ENCODE data around the gene STRIP2. TPM values are rescaled to one million over a fixed set of nuclear protein-coding genes. Genes with fewer than 3 reads are reported as not detected.
A peak's percentile ranks its signal among the peaks of the same experiment; 100 is the strongest.
"Not testable (repeated sequence)": the region's sequence is repeated elsewhere in the genome, so short reads cannot be mapped to it uniquely, and the experiment has no call there.

The STRIP2 gene
- total RNA-seq, 1 donor from 2014 or later = 55.9 TPM

GRCh38 chr7:129452589-129453231 lies 18.5 kb downstream of the STRIP2 start:
- no peak for DNase-seq (ENCODE audit: low read depth)

DNA sequence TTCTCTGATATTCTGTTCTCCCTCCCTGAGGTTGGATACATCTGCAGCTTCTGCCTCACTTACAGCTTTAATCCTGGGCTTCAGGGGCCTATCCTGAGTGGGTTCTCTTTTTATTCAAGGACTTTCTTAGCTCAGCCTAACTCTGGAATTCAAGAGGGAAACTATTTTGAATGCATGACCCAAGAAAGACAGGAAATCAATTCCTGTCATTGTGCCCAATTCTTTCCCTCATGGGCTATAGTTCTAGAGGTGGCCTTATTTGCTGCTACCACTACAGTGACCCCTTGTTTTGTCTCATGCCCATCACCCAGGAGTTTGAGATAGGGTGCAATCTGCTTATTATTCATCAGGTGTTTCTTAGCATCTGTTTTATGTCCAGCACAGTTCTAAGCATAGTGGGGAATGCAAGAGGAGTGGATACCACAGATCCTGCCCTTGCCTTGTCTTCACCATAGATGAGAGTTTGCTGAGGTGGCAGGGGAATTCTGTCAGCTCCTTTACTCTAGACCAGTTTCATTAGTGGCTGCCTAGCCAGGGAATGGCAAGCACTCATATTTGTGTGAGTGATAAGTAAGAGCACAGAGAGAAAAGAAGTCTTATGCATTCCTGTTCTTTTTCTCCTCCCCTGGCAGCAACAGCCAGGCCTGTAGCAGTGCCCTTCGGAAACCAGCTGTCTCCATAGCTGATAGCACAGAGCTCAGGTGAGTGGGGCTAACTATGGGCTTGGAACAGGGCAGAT lies 19.4 kb downstream of the STRIP2 start:
- DNase-seq (ENCODE audit: low read depth) = no peak

DNA sequence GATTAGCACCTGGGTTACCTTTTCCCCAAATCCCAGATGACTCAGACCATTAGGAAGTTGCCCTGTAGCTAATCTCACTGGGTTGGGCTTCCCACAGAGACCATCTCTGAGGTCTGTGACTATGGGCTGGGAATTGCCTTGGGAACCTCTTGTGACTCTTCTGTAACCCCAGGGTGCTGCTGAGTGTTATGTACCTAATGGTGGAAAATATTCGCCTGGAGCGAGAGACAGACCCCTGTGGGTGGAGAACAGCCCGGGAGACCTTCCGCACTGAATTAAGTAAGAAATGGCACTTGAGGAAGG lies 20.0 kb downstream of the STRIP2 start:
- no peak for DNase-seq (ENCODE audit: low read depth)

- no peak for DNase-seq (ENCODE audit: low read depth)
Observed at GRCh38 chr7:129456421-129456820, 22.2 kb downstream of the STRIP2 start.

DNA sequence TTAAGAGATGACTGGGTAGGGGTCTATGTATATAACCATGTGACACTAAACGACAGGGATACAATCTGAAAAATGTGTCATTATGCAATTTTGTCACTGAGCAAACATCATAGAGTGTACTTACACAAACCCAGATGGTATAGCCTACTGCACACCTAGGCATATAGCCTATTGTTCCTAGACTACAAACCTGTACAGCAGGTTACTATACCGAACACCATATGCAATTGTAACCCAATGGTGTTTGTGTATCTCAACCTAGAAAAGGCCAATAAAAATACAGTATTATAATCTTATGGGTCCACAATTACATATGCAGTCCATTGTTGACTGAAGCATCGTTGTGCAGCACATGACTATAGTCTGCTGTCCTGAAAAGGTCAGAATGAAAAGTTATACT lies 22.9 kb downstream of the STRIP2 start:
- DNase-seq (ENCODE audit: low read depth) = no peak

- DNase-seq (ENCODE audit: low read depth) = no peak
Observed at GRCh38 chr7:129458171-129458570, 23.9 kb downstream of the STRIP2 start.

DNA sequence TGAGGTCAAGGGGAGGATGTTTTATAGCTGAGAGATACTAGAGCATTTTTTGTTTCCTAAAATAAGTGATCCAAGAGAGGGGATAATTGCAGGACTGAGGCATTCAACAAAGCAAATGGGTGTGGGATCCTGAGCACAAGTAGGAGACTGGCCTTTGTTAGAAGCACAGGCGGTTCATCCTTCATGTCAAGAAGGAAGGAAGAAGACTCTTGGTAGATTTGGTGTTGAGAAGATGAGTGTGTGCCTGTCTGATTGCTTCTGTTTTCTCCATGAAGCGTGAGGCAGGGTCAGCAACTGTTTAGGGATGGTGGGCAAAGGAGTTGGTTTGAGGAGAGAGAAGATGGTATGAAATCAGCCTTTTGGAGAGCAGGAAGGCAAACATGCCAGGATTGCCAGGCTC lies 27.6 kb downstream of the STRIP2 start:
- no peak for DNase-seq (ENCODE audit: low read depth)

- DNase-seq (ENCODE audit: low read depth) = no peak
Observed at GRCh38 chr7:129462420-129462819, 28.2 kb downstream of the STRIP2 start.

GRCh38 chr7:129464194-129464593 lies 30.0 kb downstream of the STRIP2 start:
- no peak for DNase-seq (ENCODE audit: low read depth)

DNA sequence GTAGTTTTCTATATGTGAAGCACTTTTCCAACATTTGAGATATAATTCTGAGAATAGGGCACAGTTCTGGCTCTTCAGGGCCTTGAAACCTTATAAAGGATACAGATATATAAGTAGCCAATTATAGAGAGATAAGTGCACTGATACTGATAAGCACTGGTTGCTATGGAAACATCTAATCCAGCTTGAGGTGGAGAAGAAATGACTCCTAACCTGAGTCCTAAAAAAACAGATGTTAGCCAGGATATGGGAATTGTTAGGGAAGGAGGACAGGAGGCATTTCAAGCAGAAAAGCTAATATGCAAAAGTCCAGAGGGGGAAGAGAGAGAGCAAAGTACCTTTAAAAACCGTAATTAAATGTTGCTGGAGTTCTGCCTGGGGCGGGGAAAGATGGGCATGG lies 30.8 kb downstream of the STRIP2 start:
- DNase-seq (ENCODE audit: low read depth) = no peak

GRCh38 chr7:129466796-129467195 lies 32.6 kb downstream of the STRIP2 start:
- DNase-seq (ENCODE audit: low read depth) = peak; percentile 98

DNA sequence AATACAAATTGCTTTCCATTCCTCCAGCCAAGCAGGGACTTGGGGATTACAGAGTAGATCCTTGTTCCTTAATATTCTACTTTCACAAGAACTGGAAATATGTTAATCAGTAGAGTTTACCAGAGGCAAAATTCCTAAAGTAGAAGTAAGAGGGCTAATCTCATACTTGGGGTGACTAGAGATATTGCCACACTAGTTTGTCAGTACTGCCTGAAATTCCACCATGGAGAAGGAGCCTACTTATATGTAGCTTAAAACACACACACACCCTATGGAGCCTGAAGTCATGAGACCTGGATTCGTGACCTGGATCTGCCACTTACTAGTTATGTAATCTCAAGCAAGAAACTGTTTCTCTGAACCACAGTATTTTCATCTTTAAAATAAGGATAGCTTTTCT lies 33.9 kb downstream of the STRIP2 start:
- peak; percentile 37 for DNase-seq (ENCODE audit: low read depth)

- DNase-seq (ENCODE audit: low read depth) = no peak
Observed at GRCh38 chr7:129468547-129468946, 34.3 kb downstream of the STRIP2 start.

- DNase-seq (ENCODE audit: low read depth) = no peak
Observed at GRCh38 chr7:129469930-129470329, 35.7 kb downstream of the STRIP2 start.

- no peak for DNase-seq (ENCODE audit: low read depth)
Observed at GRCh38 chr7:129470411-129470810, 36.2 kb downstream of the STRIP2 start.

- no peak for DNase-seq (ENCODE audit: low read depth)
Observed at GRCh38 chr7:129471402-129471827, 37.2 kb downstream of the STRIP2 start.

GRCh38 chr7:129475931-129476330 lies 41.7 kb downstream of the STRIP2 start:
- not testable (repeated sequence) for DNase-seq (ENCODE audit: low read depth)

DNA sequence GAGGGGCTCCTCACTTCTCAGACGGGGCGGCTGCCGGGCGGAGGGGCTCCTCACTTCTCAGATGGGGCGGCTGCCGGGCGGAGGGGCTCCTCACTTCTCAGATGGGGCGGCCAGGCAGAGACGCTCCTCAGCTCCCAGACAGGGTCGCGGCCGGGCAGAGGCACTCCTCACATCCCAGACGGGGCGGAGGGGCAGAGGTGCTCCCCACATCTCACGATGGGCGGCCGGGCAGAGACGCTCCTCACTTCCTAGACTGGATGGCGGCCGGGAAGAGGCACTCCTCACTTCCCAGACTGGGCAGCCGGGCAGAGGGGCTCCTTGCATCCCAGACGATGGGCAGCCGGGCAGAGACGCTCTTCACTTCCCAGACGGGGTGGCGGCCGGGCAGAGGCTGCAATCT lies 42.2 kb downstream of the STRIP2 start:
- not testable (repeated sequence) for DNase-seq (ENCODE audit: low read depth)

GRCh38 chr7:129479831-129480230 lies 45.6 kb downstream of the STRIP2 start:
- DNase-seq (ENCODE audit: low read depth) = no peak

GRCh38 chr7:129480674-129481363 lies 46.6 kb downstream of the STRIP2 start:
- no peak for DNase-seq (ENCODE audit: low read depth)

DNA sequence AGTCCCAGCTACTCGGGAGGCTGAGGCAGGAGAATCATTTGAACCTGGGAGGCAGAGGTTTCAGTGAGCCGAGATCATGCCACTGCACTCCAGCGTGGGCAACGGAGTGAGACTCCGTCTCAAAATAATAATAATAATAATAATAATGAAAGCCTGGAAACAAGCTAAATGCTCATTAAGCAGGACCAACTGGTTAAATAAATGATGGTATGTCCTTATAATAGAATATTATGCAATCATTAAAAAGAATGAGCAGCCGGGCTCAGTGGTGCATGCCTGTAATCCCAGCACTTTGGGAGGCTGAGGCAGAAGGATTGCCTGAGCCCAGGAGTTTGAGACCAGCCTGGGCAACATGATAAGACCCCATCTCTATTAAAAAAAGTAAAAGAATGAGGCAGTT lies 47.1 kb downstream of the STRIP2 start:
- not testable (repeated sequence) for DNase-seq (ENCODE audit: low read depth)

- DNase-seq (ENCODE audit: low read depth) = no peak
Observed at GRCh38 chr7:129482781-129483180, 48.5 kb downstream of the STRIP2 start.

- peak; percentile 84 for DNase-seq (ENCODE audit: low read depth)
Observed at GRCh38 chr7:129489491-129489890, 55.3 kb downstream of the STRIP2 start.

Measured in myocyte (in vitro differentiated cells).